ENCODE data around the gene DDR2. TPM values are rescaled to one million over a fixed set of nuclear protein-coding genes. Genes with fewer than 3 reads are reported as not detected.

DDR2 gene
- total and polyA plus RNA-seq, 2 of the 4 experiments (the other 2 are of a cell fraction) = 66.1 to 245 TPM

GRCh38 chr1:162702628-162703027 is 70.4 kb downstream of the DDR2 start:
- Histone ChIP-seq H2BK120ac (ENCODE audit: low read depth, low read length) (no peak overlapping the region), H3K27ac (ENCODE audit: insufficient read depth, low read length) (no peak overlapping the region), H3K27me3 (ENCODE audit: control insufficient read depth, insufficient read depth, low read length) (no peaks in the 10 kb centered on the region), H2BK20ac (ENCODE audit: low read depth, low read length) (no peak overlapping the region), H2AK5ac (ENCODE audit: low read depth, low read length) (no peak overlapping the region), H4K91ac (ENCODE audit: insufficient read depth, low read depth, low read length) (no peak overlapping the region), H3K9me3 (ENCODE audit: control insufficient read depth, insufficient read depth, low read length) (no peaks in the 10 kb centered on the region), H2AK9ac (replicated peaks; ENCODE audit: low read depth, low read length, poor library complexity) (no peak overlapping the region), H3K23ac (ENCODE audit: low read depth, low read length) (no peak overlapping the region), H3K56ac (ENCODE audit: extremely low read depth, insufficient read depth, low read length) (no peak overlapping the region), H2BK5ac (ENCODE audit: low read depth, low read length, poor library complexity, severe bottlenecking) (no peak overlapping the region), H2BK15ac (ENCODE audit: low read depth, low read length) (no peak overlapping the region), H3K79me1 (ENCODE audit: low read depth in 1 of 2, low read length in 2 of 2) (peaks cover 73 to 96% of the 10 kb centered on the region in 2 experiments), H3K4ac (ENCODE audit: low read depth, low read length) (no peak overlapping the region), H3K4me3 (ENCODE audit: insufficient read depth, low read depth, low read length) (no peak overlapping the region), H4K8ac (ENCODE audit: low read depth in 2 of 2, low read length in 2 of 2) (no peak overlapping the region), H4K5ac (ENCODE audit: low read depth, low read length) (no peak overlapping the region), H3K4me1 (ENCODE audit: control insufficient read depth, insufficient read depth, low read length) (peaks cover 11% of the 10 kb centered on the region), H3K14ac (replicated peaks; ENCODE audit: low read depth, low read length) (no peak overlapping the region), H3K9me1 (ENCODE audit: insufficient read depth, low read length) (peaks cover 30% of the 10 kb centered on the region), H2AFZ (replicated peaks; ENCODE audit: low read length, poor library complexity) (no peak overlapping the region), H4K20me1 (ENCODE audit: insufficient read depth, low read length) (peaks cover 70% of the 10 kb centered on the region; the same call in 1 of the 2 replicates), H3K9ac (ENCODE audit: low read depth, low read length) (no peak overlapping the region), H3K36me3 (ENCODE audit: control insufficient read depth, insufficient read depth, low read length) (peaks cover 28% of the 10 kb centered on the region), H3K4me2 (ENCODE audit: low read depth, low read length) (no peak overlapping the region), H3K18ac (ENCODE audit: low read depth, low read length) (no peak overlapping the region)
- POLR2A ChIA-PET (ENCODE audit: unreplicated experiment) = no interaction called here
- intact Hi-C loops (cut with micrococcal nuclease) = no loop called here
- dilution Hi-C loops (cut with HindIII; ENCODE audit: low sequenced_read_pairs, unreplicated experiment) = no loop called here
- WGBS, 2 experiments (ENCODE audit: extremely low coverage in 2 of 2, insufficient read length in 1 of 2) = no CpG with 5 or more reads among the region's 2 CpGs
- BruUV-seq (replicated peaks) = no TSS peak
- no peak for ATAC-seq (ENCODE audit: low read depth)
- TF ChIP-seq CTCF (conservative IDR thresholded peaks at IDR 0.05; ENCODE audit: low read depth, low read length) (no peak), MAZ (IDR thresholded peaks at IDR 0.05; ENCODE audit: borderline replicate concordance, low read depth, low read length) (no peak), FOS (IDR thresholded peaks at IDR 0.05; ENCODE audit: low read depth, low read length) (no peak), NFE2L2 (IDR thresholded peaks at IDR 0.05; ENCODE audit: low read depth, low read length) (no peak), MXI1 (IDR thresholded peaks at IDR 0.05; ENCODE audit: borderline replicate concordance, low read depth, low read length) (no peak), BHLHE40 (IDR thresholded peaks at IDR 0.05; ENCODE audit: low read depth, low read length) (no peak), USF2 (IDR thresholded peaks at IDR 0.05; ENCODE audit: low read depth, low read length) (no peak), ELK1 (IDR thresholded peaks at IDR 0.05; ENCODE audit: borderline replicate concordance, low read depth, low read length) (no peak), POLR2A (IDR thresholded peaks at IDR 0.05; ENCODE audit: low read depth, low read length) (no peak), CEBPB (IDR thresholded peaks at IDR 0.05; ENCODE audit: low read depth, low read length) (no peak), MAFK (IDR thresholded peaks at IDR 0.05; ENCODE audit: low read depth, low read length) (no peak), RAD21 (IDR thresholded peaks at IDR 0.05; ENCODE audit: low read length) (no peak), RFX5 (IDR thresholded peaks at IDR 0.05; ENCODE audit: low read depth, low read length) (no peak), RCOR1 (IDR thresholded peaks at IDR 0.05; ENCODE audit: insufficient replicate concordance, low read length) (no peak), CHD1 (IDR thresholded peaks at IDR 0.05; ENCODE audit: low read depth, low read length) (no peak), SMC3 (IDR thresholded peaks at IDR 0.05; ENCODE audit: low read depth, low read length) (no peak)
- DNase-seq = no peak
- in situ Hi-C loops (cut with MboI; ENCODE audit: low sequenced_read_pairs) = no loop called here
- CTCF ChIA-PET = interaction anchor here (1.3 kb wide), 1 partner anchor 33 kb away, joined by 3 read pairs; no protein-coding TSS in a partner anchor

Data from IMR-90 (cell line).